Measurements from ENCODE around the gene SMC1B.

SMC1B gene

DNA sequence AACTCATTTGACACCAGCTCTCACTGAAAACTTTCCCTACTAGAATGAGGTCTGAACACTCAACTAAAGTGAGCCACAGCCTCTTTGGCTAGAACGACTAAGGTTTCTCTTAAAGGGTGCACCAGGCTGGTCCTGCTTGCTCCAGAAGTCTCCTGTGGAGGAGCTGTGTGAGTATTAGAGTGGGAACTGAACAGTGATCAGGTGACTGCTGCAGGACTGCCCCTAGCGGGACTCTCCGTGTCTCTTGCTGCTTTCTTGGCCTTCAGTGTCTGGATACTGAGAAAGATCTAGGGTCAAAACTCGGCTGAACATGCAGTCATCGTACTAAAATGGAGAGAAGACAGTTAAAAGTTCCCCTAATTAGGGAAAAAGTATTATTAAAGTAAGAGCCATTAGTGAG lies 69.1 kb downstream of the SMC1B start:
- no peaks in the 10 kb centered on the region for H3K27me3 ChIP-seq (ENCODE audit: insufficient read depth, low read length)
- no peaks in the 10 kb centered on the region for H3K4me1 ChIP-seq (ENCODE audit: control insufficient read depth, insufficient read depth, low read length, unreplicated experiment)
- H3K36me3 ChIP-seq (ENCODE audit: insufficient read depth, low read length): no peaks in the 10 kb centered on the region
- H2AFZ ChIP-seq (ENCODE audit: low read length, unreplicated experiment): no peak overlapping the region
- no peaks in the 10 kb centered on the region for H3K79me2 ChIP-seq (ENCODE audit: control insufficient read depth, insufficient read depth, low read length, unreplicated experiment)
- H3K27ac ChIP-seq (ENCODE audit: low read depth, low read length): no peak overlapping the region
- H3K4me3 ChIP-seq (ENCODE audit: low read depth, low read length): no peak overlapping the region

DNA sequence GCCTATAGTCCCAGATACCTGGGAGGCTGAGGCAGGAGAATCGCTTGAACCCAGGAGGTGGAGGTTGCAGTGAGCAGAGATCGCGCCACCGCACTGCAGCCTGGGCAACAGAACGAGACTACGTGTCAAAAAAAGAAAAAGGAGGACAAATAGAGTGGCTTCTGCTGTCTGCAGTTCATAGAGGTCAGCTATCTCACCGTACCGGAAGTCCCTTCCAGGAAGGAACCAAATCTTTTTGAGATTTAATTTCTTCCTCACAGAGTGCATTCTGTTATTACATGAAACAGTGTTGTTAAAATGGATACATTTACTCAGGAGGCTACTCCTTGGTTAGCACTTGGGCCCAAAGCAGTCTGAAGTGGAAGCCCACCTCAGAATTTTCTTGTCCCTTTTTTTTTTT lies 70.3 kb downstream of the SMC1B start:
- H3K79me2 ChIP-seq (ENCODE audit: control insufficient read depth, insufficient read depth, low read length, unreplicated experiment): no peaks in the 10 kb centered on the region
- H3K4me3 ChIP-seq (ENCODE audit: low read depth, low read length): no peak overlapping the region
- no peak overlapping the region for H2AFZ ChIP-seq (ENCODE audit: low read length, unreplicated experiment)
- no peaks in the 10 kb centered on the region for H3K4me1 ChIP-seq (ENCODE audit: control insufficient read depth, insufficient read depth, low read length, unreplicated experiment)
- no peaks in the 10 kb centered on the region for H3K36me3 ChIP-seq (ENCODE audit: insufficient read depth, low read length)
- no peak overlapping the region for H3K27ac ChIP-seq (ENCODE audit: low read depth, low read length)
- H3K27me3 ChIP-seq (ENCODE audit: insufficient read depth, low read length): no peaks in the 10 kb centered on the region

DNA sequence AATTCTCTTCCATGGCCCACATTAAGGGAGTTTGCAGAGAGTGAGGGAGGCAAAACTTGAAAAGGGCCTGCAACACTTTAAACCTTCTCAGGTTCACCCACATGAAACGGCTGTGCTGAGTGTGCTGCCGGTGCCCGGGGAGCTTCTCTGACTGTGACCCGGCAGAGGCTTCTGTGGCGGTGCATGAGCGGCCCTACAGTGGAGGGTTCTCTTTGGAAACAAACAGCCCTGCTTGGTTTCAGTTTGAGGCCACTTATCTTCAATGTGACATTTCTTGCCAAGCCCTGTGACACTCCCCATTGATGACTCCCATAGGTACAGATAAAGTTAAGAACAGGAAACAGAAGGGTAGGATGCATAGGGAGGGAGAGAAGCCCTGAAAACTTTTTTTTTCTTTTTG lies 71.9 kb downstream of the SMC1B start:
- no peak overlapping the region for H3K27ac ChIP-seq (ENCODE audit: low read depth, low read length)
- H3K27me3 ChIP-seq (ENCODE audit: insufficient read depth, low read length): no peaks in the 10 kb centered on the region
- H3K36me3 ChIP-seq (ENCODE audit: insufficient read depth, low read length): no peaks in the 10 kb centered on the region
- no peaks in the 10 kb centered on the region for H3K79me2 ChIP-seq (ENCODE audit: control insufficient read depth, insufficient read depth, low read length, unreplicated experiment)
- no peak overlapping the region for H2AFZ ChIP-seq (ENCODE audit: low read length, unreplicated experiment)
- no peaks in the 10 kb centered on the region for H3K4me1 ChIP-seq (ENCODE audit: control insufficient read depth, insufficient read depth, low read length, unreplicated experiment)
- H3K4me3 ChIP-seq (ENCODE audit: low read depth, low read length): no peak overlapping the region

DNA sequence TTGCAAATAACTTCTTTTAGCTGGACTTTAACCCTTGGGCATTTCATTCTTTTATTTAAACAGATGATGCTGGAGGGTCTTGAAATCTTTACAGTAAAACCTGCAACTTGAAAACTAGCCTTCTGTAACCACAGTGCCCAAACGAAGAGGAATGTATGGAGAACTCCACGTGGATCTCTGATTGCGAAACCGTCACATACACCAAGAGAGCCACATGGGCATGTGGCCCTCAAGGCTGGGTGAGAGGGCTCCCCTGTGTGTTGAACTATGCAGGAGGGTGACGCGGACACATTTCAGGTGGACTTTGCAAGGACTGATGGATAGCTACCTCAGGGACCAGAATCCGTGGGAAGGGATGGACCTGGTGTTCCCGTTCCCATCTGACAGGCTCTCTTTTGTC lies 73.1 kb downstream of the SMC1B start:
- Histone ChIP-seq H3K79me2 (ENCODE audit: control insufficient read depth, insufficient read depth, low read length, unreplicated experiment) (no peaks in the 10 kb centered on the region), H3K4me1 (ENCODE audit: control insufficient read depth, insufficient read depth, low read length, unreplicated experiment) (no peaks in the 10 kb centered on the region), H3K36me3 (ENCODE audit: insufficient read depth, low read length) (no peaks in the 10 kb centered on the region), H3K27ac (ENCODE audit: low read depth, low read length) (no peak overlapping the region), H3K4me3 (ENCODE audit: low read depth, low read length) (no peak overlapping the region), H2AFZ (ENCODE audit: low read length, unreplicated experiment) (no peak overlapping the region), H3K27me3 (ENCODE audit: insufficient read depth, low read length) (no peaks in the 10 kb centered on the region)

DNA sequence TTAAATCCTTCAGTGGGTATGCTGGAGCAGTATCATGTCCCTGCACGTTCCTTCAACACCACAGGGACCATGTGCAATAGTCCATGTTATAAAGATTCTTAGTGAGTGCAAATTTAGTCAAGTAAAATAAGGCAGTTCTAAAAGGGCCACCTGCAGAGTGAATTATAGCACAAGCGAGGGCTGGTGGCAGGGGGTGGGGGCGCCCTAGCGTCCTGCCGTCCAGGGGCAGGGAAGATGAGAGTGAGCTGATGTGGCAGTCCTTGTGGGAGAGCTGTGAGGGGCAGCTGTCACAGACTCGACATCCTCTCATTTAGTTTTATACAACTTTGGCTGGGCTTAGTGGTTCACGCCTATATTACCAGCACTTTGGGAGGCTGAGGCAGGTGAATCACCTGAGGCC lies 74.6 kb downstream of the SMC1B start:
- Histone ChIP-seq H3K36me3 (ENCODE audit: insufficient read depth, low read length) (no peaks in the 10 kb centered on the region), H3K4me3 (ENCODE audit: low read depth, low read length) (no peak overlapping the region)

GRCh38 chr22:45337536-45337935 lies 75.9 kb downstream of the SMC1B start:
- no peak overlapping the region for H3K27ac ChIP-seq (ENCODE audit: low read depth, low read length)
- no peaks in the 10 kb centered on the region for H3K36me3 ChIP-seq (ENCODE audit: insufficient read depth, low read length)
- H3K4me1 ChIP-seq (ENCODE audit: control insufficient read depth, insufficient read depth, low read length, unreplicated experiment): no peaks in the 10 kb centered on the region

More for the DNA sequence above, 74.6 kb downstream of the SMC1B start:
- no peak overlapping the region for H2AFZ ChIP-seq (ENCODE audit: low read length, unreplicated experiment)
- H3K4me1 ChIP-seq (ENCODE audit: control insufficient read depth, insufficient read depth, low read length, unreplicated experiment): no peaks in the 10 kb centered on the region
- no peaks in the 10 kb centered on the region for H3K27me3 ChIP-seq (ENCODE audit: insufficient read depth, low read length)
- no peak overlapping the region for H3K27ac ChIP-seq (ENCODE audit: low read depth, low read length)
- H3K79me2 ChIP-seq (ENCODE audit: control insufficient read depth, insufficient read depth, low read length, unreplicated experiment): no peaks in the 10 kb centered on the region

GRCh38 chr22:45336971-45337431 lies 76.4 kb downstream of the SMC1B start:
- no peaks in the 10 kb centered on the region for H3K36me3 ChIP-seq (ENCODE audit: insufficient read depth, low read length)
- no peak overlapping the region for H3K27ac ChIP-seq (ENCODE audit: low read depth, low read length)

More at GRCh38 chr22:45337536-45337935, 75.9 kb downstream of the SMC1B start:
- Histone ChIP-seq H3K27me3 (ENCODE audit: insufficient read depth, low read length) (no peaks in the 10 kb centered on the region), H2AFZ (ENCODE audit: low read length, unreplicated experiment) (no peak overlapping the region), H3K79me2 (ENCODE audit: control insufficient read depth, insufficient read depth, low read length, unreplicated experiment) (no peaks in the 10 kb centered on the region), H3K4me3 (ENCODE audit: low read depth, low read length) (no peak overlapping the region)

DNA sequence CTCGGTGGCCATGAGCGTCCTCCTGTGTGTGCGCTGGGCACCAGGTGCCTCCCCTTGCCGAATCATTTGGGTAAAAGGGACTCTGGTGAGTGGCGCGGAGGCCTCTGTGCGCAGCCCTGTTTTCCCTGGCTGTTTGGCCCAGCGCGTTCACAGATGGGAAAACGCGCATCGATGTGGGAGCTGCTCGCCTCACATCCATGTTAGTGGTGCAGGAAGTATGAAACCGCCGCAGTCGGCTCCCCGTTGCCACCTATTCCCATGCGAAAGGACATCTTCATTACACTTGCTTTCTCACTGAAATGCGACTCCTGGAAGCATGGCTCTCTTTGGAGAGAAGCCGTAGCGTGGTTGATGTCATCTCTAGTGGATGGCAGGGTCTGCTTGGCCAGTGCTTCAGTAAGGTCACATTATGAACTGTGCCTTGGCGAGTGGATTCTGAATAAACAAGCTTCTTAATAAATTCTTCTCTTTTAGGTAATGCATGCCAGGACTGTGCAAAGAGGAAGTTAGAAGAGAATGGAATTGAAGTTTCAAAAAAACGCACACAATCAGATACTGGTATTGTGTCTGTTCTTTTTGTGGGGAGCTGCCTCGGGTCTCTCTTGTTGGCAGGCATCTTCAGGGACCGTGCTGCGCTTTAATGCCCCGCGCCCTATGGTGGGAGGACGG lies 77.4 kb downstream of the SMC1B start:
- Histone ChIP-seq H3K27ac (ENCODE audit: low read depth, low read length) (no peak overlapping the region), H3K27me3 (ENCODE audit: insufficient read depth, low read length) (no peaks in the 10 kb centered on the region), H3K79me2 (ENCODE audit: control insufficient read depth, insufficient read depth, low read length, unreplicated experiment) (no peaks in the 10 kb centered on the region), H2AFZ (ENCODE audit: low read length, unreplicated experiment) (no peak overlapping the region), H3K4me1 (ENCODE audit: control insufficient read depth, insufficient read depth, low read length, unreplicated experiment) (no peaks in the 10 kb centered on the region), H3K4me3 (ENCODE audit: low read depth, low read length) (no peak overlapping the region), H3K36me3 (ENCODE audit: insufficient read depth, low read length) (no peaks in the 10 kb centered on the region)

More at GRCh38 chr22:45336971-45337431, 76.4 kb downstream of the SMC1B start:
- Histone ChIP-seq H3K4me3 (ENCODE audit: low read depth, low read length) (no peak overlapping the region), H3K4me1 (ENCODE audit: control insufficient read depth, insufficient read depth, low read length, unreplicated experiment) (no peaks in the 10 kb centered on the region), H3K27me3 (ENCODE audit: insufficient read depth, low read length) (no peaks in the 10 kb centered on the region), H3K79me2 (ENCODE audit: control insufficient read depth, insufficient read depth, low read length, unreplicated experiment) (no peaks in the 10 kb centered on the region), H2AFZ (ENCODE audit: low read length, unreplicated experiment) (no peak overlapping the region)

DNA sequence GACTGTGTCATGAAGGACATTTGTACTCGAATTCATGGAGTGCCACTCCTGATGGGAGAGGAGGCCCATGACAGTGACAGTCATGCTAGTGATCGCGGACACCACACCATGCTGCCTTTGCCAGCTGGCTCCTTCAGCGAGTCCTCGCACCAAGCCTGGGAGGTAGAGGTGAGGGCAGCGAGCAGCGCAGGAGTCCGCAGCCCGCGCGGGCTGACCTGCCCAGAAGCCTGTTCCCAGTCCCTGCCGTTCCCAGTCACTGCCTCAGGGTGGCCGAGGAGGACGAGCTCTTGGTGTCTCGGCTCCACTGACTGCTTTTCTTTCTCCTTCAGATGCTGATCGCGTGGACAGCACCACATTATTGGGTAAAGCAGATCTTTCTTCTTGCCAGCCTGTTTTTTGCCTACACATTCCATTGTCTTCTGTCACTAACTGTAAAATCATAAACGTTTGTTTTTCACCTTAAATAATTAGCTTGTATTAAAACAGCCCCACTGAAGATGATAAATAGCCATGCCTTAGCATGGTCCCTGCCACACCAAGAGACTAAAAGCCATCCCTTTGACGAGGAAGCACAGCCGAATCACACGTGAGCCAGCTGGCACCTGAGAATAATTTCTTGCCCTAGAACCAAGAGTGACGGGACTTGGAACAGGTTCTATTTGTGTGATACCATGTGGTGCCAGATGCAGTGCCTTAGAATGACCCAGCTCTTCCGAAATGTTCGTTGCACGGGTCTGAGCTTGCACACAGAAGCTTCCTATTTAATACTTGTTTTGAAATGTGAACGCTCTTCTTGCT lies 78.2 kb downstream of the SMC1B start:
- Histone ChIP-seq H3K27ac (ENCODE audit: low read depth, low read length) (no peak overlapping the region), H3K4me3 (ENCODE audit: low read depth, low read length) (no peak overlapping the region), H2AFZ (ENCODE audit: low read length, unreplicated experiment) (no peak overlapping the region), H3K4me1 (ENCODE audit: control insufficient read depth, insufficient read depth, low read length, unreplicated experiment) (no peaks in the 10 kb centered on the region), H3K36me3 (ENCODE audit: insufficient read depth, low read length) (no peaks in the 10 kb centered on the region), H3K27me3 (ENCODE audit: insufficient read depth, low read length) (no peaks in the 10 kb centered on the region), H3K79me2 (ENCODE audit: control insufficient read depth, insufficient read depth, low read length, unreplicated experiment) (no peaks in the 10 kb centered on the region)

DNA sequence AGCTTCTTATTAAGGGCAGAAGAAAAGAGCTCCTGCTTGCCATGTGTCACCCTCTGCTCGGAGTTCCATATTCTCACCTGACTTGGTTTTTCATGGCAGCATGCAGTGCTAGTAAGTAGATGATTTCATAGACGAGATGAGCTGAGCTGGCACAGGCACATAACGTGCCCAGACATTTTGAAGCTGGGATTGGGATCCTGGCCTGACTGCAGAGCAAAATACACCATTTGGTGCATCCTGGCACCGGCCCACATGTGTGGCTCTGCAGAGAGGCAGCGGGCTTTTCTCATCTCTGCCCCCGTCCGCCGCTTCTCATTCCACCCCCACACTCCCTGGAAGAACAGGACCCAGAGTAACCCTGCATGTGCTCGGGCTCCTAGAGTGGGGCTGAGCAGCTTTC lies 78.9 kb downstream of the SMC1B start:
- Histone ChIP-seq H3K4me3 (ENCODE audit: low read depth, low read length) (no peak overlapping the region), H2AFZ (ENCODE audit: low read length, unreplicated experiment) (no peak overlapping the region), H3K27me3 (ENCODE audit: insufficient read depth, low read length) (no peaks in the 10 kb centered on the region), H3K79me2 (ENCODE audit: control insufficient read depth, insufficient read depth, low read length, unreplicated experiment) (no peaks in the 10 kb centered on the region), H3K27ac (ENCODE audit: low read depth, low read length) (no peak overlapping the region), H3K36me3 (ENCODE audit: insufficient read depth, low read length) (no peaks in the 10 kb centered on the region), H3K4me1 (ENCODE audit: control insufficient read depth, insufficient read depth, low read length, unreplicated experiment) (no peaks in the 10 kb centered on the region)

DNA sequence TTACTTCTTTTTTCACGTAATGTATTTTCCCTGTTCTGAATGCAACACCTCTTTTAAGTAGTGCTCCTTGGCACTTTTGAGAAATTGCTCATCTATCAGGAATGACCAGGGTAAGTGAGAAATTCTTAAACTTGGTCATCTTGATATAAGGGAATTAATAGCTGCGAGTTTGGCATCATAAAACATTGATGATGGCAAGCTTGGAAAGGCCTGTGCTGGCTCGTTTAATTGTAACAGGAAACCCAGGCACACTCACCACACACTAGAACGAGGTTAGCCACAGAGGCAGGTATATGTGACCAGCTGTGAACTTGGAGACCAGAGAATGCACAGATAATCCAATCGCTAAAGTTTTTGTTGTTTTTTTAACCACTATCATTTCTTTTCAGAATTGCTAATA lies 79.3 kb downstream of the SMC1B start:
- Histone ChIP-seq H2AFZ (ENCODE audit: low read length, unreplicated experiment) (no peak overlapping the region), H3K4me3 (ENCODE audit: low read depth, low read length) (no peak overlapping the region), H3K36me3 (ENCODE audit: insufficient read depth, low read length) (no peaks in the 10 kb centered on the region)

More for the DNA sequence above, 79.3 kb downstream of the SMC1B start:
- Histone ChIP-seq H3K27ac (ENCODE audit: low read depth, low read length) (no peak overlapping the region), H3K79me2 (ENCODE audit: control insufficient read depth, insufficient read depth, low read length, unreplicated experiment) (no peaks in the 10 kb centered on the region), H3K4me1 (ENCODE audit: control insufficient read depth, insufficient read depth, low read length, unreplicated experiment) (no peaks in the 10 kb centered on the region), H3K27me3 (ENCODE audit: insufficient read depth, low read length) (no peaks in the 10 kb centered on the region)
